Measurements from ENCODE around the gene ADAD2. TPM values are rescaled to one million over a fixed set of nuclear protein-coding genes. Genes with fewer than 3 reads are reported as not detected.

ADAD2 gene
- total RNA-seq, 3 donors from 2014 or later (not counting 1 experiment from before 2014, with no cell fraction given), result not detected

- 52% methylated on average over 34 of the region's 34 CpGs for WGBS (ENCODE audit: insufficient coverage)
- no peak overlapping the region for H3K27ac ChIP-seq (ENCODE audit: low read length)
Observed at GRCh38 chr16:84194470-84195200, 3.7 kb downstream of the ADAD2 start.

DNA sequence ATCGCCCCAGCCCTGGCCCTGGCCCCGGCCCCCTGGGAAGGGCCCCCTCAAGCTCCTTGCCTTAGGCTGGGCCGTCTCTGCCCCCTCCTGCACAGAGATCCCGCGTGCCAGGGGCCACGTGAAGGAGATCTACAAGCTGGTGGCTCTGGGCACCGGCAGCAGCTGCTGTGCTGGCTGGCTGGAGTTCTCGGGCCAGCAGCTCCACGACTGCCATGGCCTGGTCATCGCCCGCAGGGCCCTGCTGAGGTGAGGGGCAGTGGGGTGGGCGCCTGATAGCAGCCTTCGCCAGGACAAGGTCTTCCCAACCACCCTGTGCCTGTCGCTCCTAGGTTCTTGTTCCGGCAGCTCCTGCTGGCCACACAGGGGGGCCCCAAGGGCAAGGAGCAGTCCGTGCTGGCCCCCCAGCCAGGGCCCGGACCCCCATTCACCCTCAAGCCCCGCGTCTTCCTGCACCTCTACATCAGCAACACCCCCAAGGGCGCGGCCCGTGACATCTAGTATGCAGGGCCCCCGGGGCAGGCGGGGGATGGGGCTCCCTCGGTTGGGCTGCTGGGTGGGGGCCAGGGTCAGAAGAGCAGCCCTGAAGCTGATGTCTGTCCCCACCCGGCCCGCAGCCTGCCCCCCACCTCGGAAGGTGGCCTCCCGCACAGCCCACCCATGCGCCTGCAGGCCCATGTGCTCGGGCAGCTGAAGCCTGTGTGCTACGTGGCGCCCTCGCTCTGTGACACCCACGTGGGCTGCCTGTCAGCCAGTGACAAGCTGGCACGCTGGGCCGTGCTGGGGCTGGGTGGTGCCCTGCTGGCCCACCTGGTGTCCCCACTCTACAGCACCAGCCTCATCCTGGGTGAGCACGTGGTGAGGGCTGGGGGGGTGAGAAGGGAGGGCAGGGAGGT, 4.5 kb downstream of the ADAD2 start:
- Histone ChIP-seq H3K27me3 (ENCODE audit: control insufficient read depth, insufficient read depth, low read length) (no peaks in the 10 kb centered on the region), H3K27ac (ENCODE audit: low read length) (no peak overlapping the region), H3K4me1 (ENCODE audit: control insufficient read depth, insufficient read depth, low read length) (peaks cover 13% of the 10 kb centered on the region), H3K36me3 (ENCODE audit: control insufficient read depth, insufficient read depth, low read length) (no peaks in the 10 kb centered on the region), H3K9me3 (ENCODE audit: control insufficient read depth, insufficient read depth, low read length) (no peaks in the 10 kb centered on the region), H3K4me3 (ENCODE audit: low read length) (no peak overlapping the region)
- ATAC-seq (no peak), DNase-seq (no peak)
- Mint-ChIP-seq H3K4me3 (no peak overlapping the region), H3K36me3 (no peaks in the 10 kb centered on the region), H3K27ac (no peak overlapping the region), H3K4me1 (peaks cover 0 to 9% of the 10 kb centered on the region in 2 donors), H3K9me3 (no peaks in the 10 kb centered on the region), H3K27me3 (ENCODE audit: low read depth in 2 of 2) (peaks cover 0 to 3% of the 10 kb centered on the region in 2 donors)
- TF ChIP-seq CTCF (IDR thresholded peaks at IDR 0.05), result no peak
- intact Hi-C loops (cut with micrococcal nuclease), result no loop called here
- 89% methylated on average over 38 of the region's 38 CpGs for WGBS (ENCODE audit: insufficient coverage)

More at GRCh38 chr16:84194470-84195200, 3.7 kb downstream of the ADAD2 start:
- Mint-ChIP-seq H3K27me3 (ENCODE audit: low read depth in 2 of 2) (peaks cover 0 to 3% of the 10 kb centered on the region in 2 donors), H3K36me3 (no peaks in the 10 kb centered on the region), H3K9me3 (no peaks in the 10 kb centered on the region), H3K4me1 (peaks cover 0 to 9% of the 10 kb centered on the region in 2 donors), H3K4me3 (peak overlapping the region; percentile 61), H3K27ac (peak overlapping the region; percentile 57 to 76)
- Histone ChIP-seq H3K4me3 (ENCODE audit: low read length) (no peak overlapping the region), H3K4me1 (ENCODE audit: control insufficient read depth, insufficient read depth, low read length) (peaks cover 13% of the 10 kb centered on the region), H3K9me3 (ENCODE audit: control insufficient read depth, insufficient read depth, low read length) (no peaks in the 10 kb centered on the region), H3K27me3 (ENCODE audit: control insufficient read depth, insufficient read depth, low read length) (no peaks in the 10 kb centered on the region), H3K36me3 (ENCODE audit: control insufficient read depth, insufficient read depth, low read length) (no peaks in the 10 kb centered on the region)
- ATAC-seq (peak; percentile 48 to 80 (median 78)), DNase-seq (peak in 1 of 2 donors; percentile 70)
- intact Hi-C loops (cut with micrococcal nuclease), result no loop called here
- TF ChIP-seq CTCF (IDR thresholded peaks at IDR 0.05), result no peak

GRCh38 chr16:84196101-84196500, 5.1 kb downstream of the ADAD2 start:
- H3K27me3 ChIP-seq (ENCODE audit: control insufficient read depth, insufficient read depth, low read length), result no peaks in the 10 kb centered on the region
- peaks cover 0 to 3% of the 10 kb centered on the region in 2 donors for H3K27me3 Mint-ChIP-seq (ENCODE audit: low read depth in 2 of 2)
- peaks cover 13% of the 10 kb centered on the region for H3K4me1 ChIP-seq (ENCODE audit: control insufficient read depth, insufficient read depth, low read length)
- no peak overlapping the region for H3K27ac Mint-ChIP-seq
- no peak overlapping the region for H3K27ac ChIP-seq (ENCODE audit: low read length)
- 94% methylated on average over 16 of the region's 16 CpGs for WGBS (ENCODE audit: insufficient coverage)
- DNase-seq (no peak), ATAC-seq (no peak)
- no peaks in the 10 kb centered on the region for H3K36me3 Mint-ChIP-seq
- H3K4me3 ChIP-seq (ENCODE audit: low read length), result no peak overlapping the region
- H3K4me3 Mint-ChIP-seq, result no peak overlapping the region
- no peak for TF ChIP-seq CTCF (IDR thresholded peaks at IDR 0.05)
- no peaks in the 10 kb centered on the region for H3K9me3 ChIP-seq (ENCODE audit: control insufficient read depth, insufficient read depth, low read length)
- intact Hi-C loops (cut with micrococcal nuclease), result no loop called here
- H3K4me1 Mint-ChIP-seq, result peaks cover 0 to 9% of the 10 kb centered on the region in 2 donors
- no peaks in the 10 kb centered on the region for H3K36me3 ChIP-seq (ENCODE audit: control insufficient read depth, insufficient read depth, low read length)
- H3K9me3 Mint-ChIP-seq, result no peaks in the 10 kb centered on the region

Data from natural killer cell (primary cell).